Osteocyte (in vitro differentiated cells): ENCODE data around the gene GRIK4. TPM values are rescaled to one million over a fixed set of nuclear protein-coding genes. Genes with fewer than 3 reads are reported as not detected.

ENCODE experiments used
- DNase-seq: peaks from one replicate; pipeline ENCODE4 v3.0.0; 2021; ENCODE audit warnings: mixed read lengths; ENCODE audit not compliant: unreplicated experiment; ENCODE audit errors: extremely low spot score
- H3K27ac Mint-ChIP-seq: one replicate; pipeline ENCODE4 v1.8.0; 2021; ENCODE audit warnings: mild to moderate bottlenecking, mixed read lengths; ENCODE audit not compliant: unreplicated experiment
- H3K27me3 Mint-ChIP-seq: one replicate; pipeline ENCODE4 v1.8.0; 2021; ENCODE audit warnings: mixed read lengths; ENCODE audit not compliant: unreplicated experiment
- H3K36me3 Mint-ChIP-seq: one replicate; pipeline ENCODE4 v1.8.0; 2021; ENCODE audit warnings: mixed read lengths; ENCODE audit not compliant: unreplicated experiment
- H3K4me1 Mint-ChIP-seq: one replicate; pipeline ENCODE4 v1.8.0; 2021; ENCODE audit warnings: mixed read lengths; ENCODE audit not compliant: unreplicated experiment
- H3K4me3 Mint-ChIP-seq: one replicate; pipeline ENCODE4 v1.8.0; 2021; ENCODE audit warnings: mild to moderate bottlenecking, moderate library complexity, mixed read lengths; ENCODE audit not compliant: unreplicated experiment
- H3K9me3 Mint-ChIP-seq: one replicate; pipeline ENCODE4 v1.8.0; 2021; ENCODE audit warnings: mixed read lengths; ENCODE audit not compliant: unreplicated experiment
- CTCF ChIP-seq: fragments of 200-600 bp; sonication (generic); IDR thresholded peaks from 2 replicates; pipeline ENCODE4 v1.5.0; 2021; ENCODE audit warnings: antibody characterized with exemption, mild to moderate bottlenecking, moderate library complexity
- total RNA-seq: library from RNA; stranded (reverse); gene quantifications from 2 replicates; pipeline ENCODE4 v1.2.1, GENCODE V29; 2021

The GRIK4 gene
- total RNA-seq, 1 donor from 2014 or later = 0.11 TPM

- H3K36me3 Mint-ChIP-seq = no peaks in the 10 kb centered on the region
- H3K4me3 Mint-ChIP-seq = no peak overlapping the region
- no peaks in the 10 kb centered on the region for H3K9me3 Mint-ChIP-seq
- no peak overlapping the region for H3K27ac Mint-ChIP-seq
- peaks cover 2% of the 10 kb centered on the region for H3K27me3 Mint-ChIP-seq
- no peak for TF ChIP-seq CTCF
- DNase-seq = no peak
- no peaks in the 10 kb centered on the region for H3K4me1 Mint-ChIP-seq
Observed at GRCh38 chr11:120747850-120748814, 236.6 kb downstream of the GRIK4 start.

- Mint-ChIP-seq H3K27ac (no peak overlapping the region), H3K4me1 (no peaks in the 10 kb centered on the region), H3K9me3 (no peaks in the 10 kb centered on the region), H3K27me3 (peaks cover 2% of the 10 kb centered on the region), H3K4me3 (no peak overlapping the region), H3K36me3 (no peaks in the 10 kb centered on the region)
- no peak for DNase-seq
- no peak for TF ChIP-seq CTCF
Observed at GRCh38 chr11:120749395-120749794, 237.8 kb downstream of the GRIK4 start.

- Mint-ChIP-seq H3K4me3 (no peak overlapping the region), H3K27ac (no peak overlapping the region), H3K4me1 (no peaks in the 10 kb centered on the region), H3K9me3 (no peaks in the 10 kb centered on the region), H3K36me3 (no peaks in the 10 kb centered on the region), H3K27me3 (no peaks in the 10 kb centered on the region)
- DNase-seq = no peak
- TF ChIP-seq CTCF = no peak
Observed at GRCh38 chr11:120750647-120751549, 239.3 kb downstream of the GRIK4 start.

- Mint-ChIP-seq H3K4me1 (no peaks in the 10 kb centered on the region), H3K36me3 (no peaks in the 10 kb centered on the region), H3K4me3 (no peak overlapping the region), H3K9me3 (no peaks in the 10 kb centered on the region), H3K27me3 (no peaks in the 10 kb centered on the region), H3K27ac (no peak overlapping the region)
- DNase-seq = no peak
- no peak for TF ChIP-seq CTCF
Observed at GRCh38 chr11:120751550-120751949, 240.0 kb downstream of the GRIK4 start.

GRCh38 chr11:120752668-120753067 lies 241.1 kb downstream of the GRIK4 start:
- no peaks in the 10 kb centered on the region for H3K36me3 Mint-ChIP-seq
- no peak overlapping the region for H3K4me3 Mint-ChIP-seq
- TF ChIP-seq CTCF = no peak
- H3K27ac Mint-ChIP-seq = no peak overlapping the region
- H3K27me3 Mint-ChIP-seq = no peaks in the 10 kb centered on the region
- no peaks in the 10 kb centered on the region for H3K9me3 Mint-ChIP-seq
- DNase-seq = no peak
- no peaks in the 10 kb centered on the region for H3K4me1 Mint-ChIP-seq
